CD14-positive monocyte (primary cell): ENCODE results near the gene CRAMP1. TPM values are rescaled to one million over a fixed set of nuclear protein-coding genes. Genes with fewer than 3 reads are reported as not detected.
A peak's percentile ranks its signal among the peaks of the same experiment; 100 is the strongest.

ENCODE experiments used
- DNase-seq, 3 donors: peaks; one replicate each; pipeline ENCODE4 v3.0.0-alpha.2; 2011 to 2022
- H2AFZ ChIP-seq: 2 replicates; pipeline ENCODE4 v1.6.0; 2012; ENCODE audit warnings: mild to moderate bottlenecking, low read depth, low read length, inconsistent platforms; ENCODE audit not compliant: insufficient read depth, poor library complexity, severe bottlenecking
- H3K27ac ChIP-seq, 2 donors: 1 replicate in 1 of 2; 2 replicates in 1 of 2; pipeline ENCODE4 v1.5.1; 2012 to 2013; ENCODE audit warnings: low read length in 2 of 2, control low read depth in 1 of 2, inconsistent platforms in 1 of 2, low read depth in 1 of 2, mild to moderate bottlenecking in 1 of 2
- H3K27me3 ChIP-seq, 2 donors: one replicate each; pipeline versions ENCODE4 v1.6.0 to v1.6.1; 2011 to 2013; ENCODE audit warnings: low read length in 2 of 2; ENCODE audit not compliant: control insufficient read depth in 2 of 2, insufficient read depth in 2 of 2
- H3K36me3 ChIP-seq, 2 donors: replicated peaks in 1 of 2; 1 replicate in 1 of 2; 2 replicates in 1 of 2; pipeline versions ENCODE4 v1.5.1 to v1.6.1; 2012 to 2013; ENCODE audit warnings: low read length in 2 of 2, control low read depth in 1 of 2, inconsistent platforms in 1 of 2, mild to moderate bottlenecking in 1 of 2; ENCODE audit not compliant: insufficient read depth in 2 of 2, control insufficient read depth in 1 of 2
- H3K4me1 ChIP-seq, 2 donors: 1 replicate in 1 of 2; 2 replicates in 1 of 2; pipeline versions ENCODE4 v1.5.1 to v1.6.1; 2012 to 2013; ENCODE audit warnings: low read length in 2 of 2, control low read depth in 1 of 2, inconsistent platforms in 1 of 2, mild to moderate bottlenecking in 1 of 2, moderate library complexity in 1 of 2; ENCODE audit not compliant: insufficient read depth in 2 of 2, control insufficient read depth in 1 of 2
- H3K4me2 ChIP-seq: replicated peaks from 2 replicates; pipeline ENCODE3; 2012; ENCODE audit warnings: low read length, moderate library complexity, mild to moderate bottlenecking; ENCODE audit not compliant: poor library complexity, severe bottlenecking; ENCODE audit errors: extremely low read depth
- H3K4me3 ChIP-seq, 3 experiments: fragments of 200-600 bp in 1 of 3; sonication (generic) in 1 of 3; replicated peaks in 1 of 3; 1 replicate in 2 of 3; 2 replicates in 1 of 3; pipeline ENCODE4 v1.5.1; 2011 to 2013; ENCODE audit warnings: low read length in 3 of 3, mild to moderate bottlenecking in 3 of 3, control low read depth in 2 of 3, low read depth in 2 of 3, inconsistent platforms in 1 of 3, moderate library complexity in 1 of 3
- H3K79me2 ChIP-seq: 2 replicates; pipeline ENCODE4 v1.6.0; 2012; ENCODE audit warnings: mild to moderate bottlenecking, control low read depth, inconsistent platforms, low read length, moderate library complexity; ENCODE audit not compliant: insufficient read depth
- H3K9ac ChIP-seq: 2 replicates; pipeline ENCODE4 v1.6.0; 2017; ENCODE audit warnings: low read length, mild to moderate bottlenecking; ENCODE audit not compliant: insufficient read depth, poor library complexity, severe bottlenecking
- H3K9me3 ChIP-seq, 2 donors: replicated peaks in 1 of 2; 1 replicate in 1 of 2; 2 replicates in 1 of 2; pipeline versions ENCODE4 v1.5.1 to v1.6.1; 2012 to 2013; ENCODE audit warnings: low read length in 2 of 2, control low read depth in 1 of 2; ENCODE audit not compliant: control insufficient read depth in 1 of 2, insufficient read depth in 1 of 2
- H4K20me1 ChIP-seq: 2 replicates; pipeline ENCODE4 v1.6.0; 2012; ENCODE audit warnings: mild to moderate bottlenecking, low read length, control low read depth, moderate library complexity; ENCODE audit not compliant: insufficient read depth
- H3K27ac Mint-ChIP-seq, 7 donors: one replicate each; pipeline ENCODE4 v1.8.0; 2020; ENCODE audit warnings: mild to moderate bottlenecking in 7 of 7, mixed read lengths in 7 of 7, moderate library complexity in 6 of 7, inconsistent platforms in 2 of 7
- H3K27me3 Mint-ChIP-seq, 3 donors: one replicate each; pipeline ENCODE4 v1.8.0; 2021 to 2022; ENCODE audit warnings: low read depth in 3 of 3, mild to moderate bottlenecking in 3 of 3, mixed read lengths in 3 of 3, moderate library complexity in 3 of 3, inconsistent platforms in 1 of 3
- H3K36me3 Mint-ChIP-seq, 2 donors: one replicate each; pipeline ENCODE4 v1.8.0; 2020; ENCODE audit warnings: mixed read lengths in 2 of 2, inconsistent platforms in 1 of 2, mild to moderate bottlenecking in 1 of 2
- H3K4me1 Mint-ChIP-seq: one replicate; pipeline ENCODE4 v1.8.0; 2020; ENCODE audit warnings: mild to moderate bottlenecking, mixed read lengths
- H3K4me3 Mint-ChIP-seq, 2 donors: one replicate each; pipeline ENCODE4 v1.8.0; 2020; ENCODE audit warnings: mild to moderate bottlenecking in 2 of 2, mixed read lengths in 2 of 2, moderate library complexity in 1 of 2
- H3K9me3 Mint-ChIP-seq, 7 donors: one replicate each; pipeline ENCODE4 v1.8.0; 2020 to 2022; ENCODE audit warnings: mixed read lengths in 7 of 7, mild to moderate bottlenecking in 6 of 7, moderate library complexity in 6 of 7, inconsistent platforms in 2 of 7
- WGBS: methylation state at CpG from one replicate; pipeline ENCODE4 v1.1.5; 2013; ENCODE audit warnings: missing lambda C conversion rate; ENCODE audit not compliant: insufficient coverage; 5-methylcytosine and 5-hydroxymethylcytosine counted together
- intact Hi-C, 2 donors: fragments of 100-400 bp; cut with micrococcal nuclease; formaldehyde crosslinking; loops; one replicate each; pipeline versions ENCODE4 v1.15.0 to v1.15.1; 2023
- polyA plus RNA-seq, 3 donors: library from polyadenylated mRNA; depleted of rRNA in 1 of 3; unstranded in 2 of 3; stranded (reverse) in 1 of 3; fragments of 300-500 nt in 2 of 3; fragments of >200 nt in 1 of 3; fragmentation: Illumina TruSeq in 2 of 3; gene quantifications; 1 replicate in 2 of 3; 2 replicates in 1 of 3; pipeline ENCODE4 v1.2.3, GENCODE V29; 2012 to 2021
- TF ChIP-seq, protein P1 (sequence below): fragments of 200-600 bp; IDR thresholded peaks from one replicate; pipeline ENCODE4 v1.8.0; 2022; ENCODE audit warnings: antibody characterized with exemption, mild to moderate bottlenecking

Gene CRAMP1
- polyA plus RNA-seq, 3 donors: 0.46 to 12.3 (median 1.0) TPM

- Histone ChIP-seq H2AFZ (no peak overlapping the region), H3K36me3 (peaks cover 8 to 30% of the 10 kb centered on the region in 2 donors), H3K9ac (no peak overlapping the region), H3K9me3 (no peaks in the 10 kb centered on the region), H3K4me2 (no peak overlapping the region), H3K27me3 (no peaks in the 10 kb centered on the region), H4K20me1 (no peaks in the 10 kb centered on the region), H3K27ac (no peak overlapping the region), H3K4me1 (peaks cover 13 to 18% of the 10 kb centered on the region in 2 donors), H3K4me3 (no peak overlapping the region), H3K79me2 (peaks cover 63% of the 10 kb centered on the region)
- no peaks in the 10 kb centered on the region for H3K27me3 Mint-ChIP-seq
- H3K27ac Mint-ChIP-seq: peak overlapping the region in 2 of 7 donors; percentile 16 to 23
- H3K36me3 Mint-ChIP-seq: peaks cover 11 to 23% of the 10 kb centered on the region in 2 donors
- peaks cover 0 to 3% (median 0%) of the 10 kb centered on the region in 7 donors for H3K9me3 Mint-ChIP-seq
- no CpG with 5 or more reads among the region's 14 CpGs for WGBS
- intact Hi-C loops: no loop called here
- DNase-seq: no peak
- H3K4me3 Mint-ChIP-seq: no peak overlapping the region
- H3K4me1 Mint-ChIP-seq: peaks cover 18% of the 10 kb centered on the region
- TF ChIP-seq, protein P1, sequence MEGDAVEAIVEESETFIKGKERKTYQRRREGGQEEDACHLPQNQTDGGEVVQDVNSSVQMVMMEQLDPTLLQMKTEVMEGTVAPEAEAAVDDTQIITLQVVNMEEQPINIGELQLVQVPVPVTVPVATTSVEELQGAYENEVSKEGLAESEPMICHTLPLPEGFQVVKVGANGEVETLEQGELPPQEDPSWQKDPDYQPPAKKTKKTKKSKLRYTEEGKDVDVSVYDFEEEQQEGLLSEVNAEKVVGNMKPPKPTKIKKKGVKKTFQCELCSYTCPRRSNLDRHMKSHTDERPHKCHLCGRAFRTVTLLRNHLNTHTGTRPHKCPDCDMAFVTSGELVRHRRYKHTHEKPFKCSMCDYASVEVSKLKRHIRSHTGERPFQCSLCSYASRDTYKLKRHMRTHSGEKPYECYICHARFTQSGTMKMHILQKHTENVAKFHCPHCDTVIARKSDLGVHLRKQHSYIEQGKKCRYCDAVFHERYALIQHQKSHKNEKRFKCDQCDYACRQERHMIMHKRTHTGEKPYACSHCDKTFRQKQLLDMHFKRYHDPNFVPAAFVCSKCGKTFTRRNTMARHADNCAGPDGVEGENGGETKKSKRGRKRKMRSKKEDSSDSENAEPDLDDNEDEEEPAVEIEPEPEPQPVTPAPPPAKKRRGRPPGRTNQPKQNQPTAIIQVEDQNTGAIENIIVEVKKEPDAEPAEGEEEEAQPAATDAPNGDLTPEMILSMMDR: no peak
These were observed 68.2 kb downstream of the CRAMP1 start for GRCh38 chr16:1680361-1680760.

GRCh38 chr16:1681032-1681431 lies 68.9 kb downstream of the CRAMP1 start:
- Histone ChIP-seq H3K4me1 (peaks cover 13 to 18% of the 10 kb centered on the region in 2 donors), H2AFZ (no peak overlapping the region), H3K4me2 (no peak overlapping the region), H3K9ac (no peak overlapping the region), H3K79me2 (peaks cover 68% of the 10 kb centered on the region), H3K27me3 (no peaks in the 10 kb centered on the region), H3K36me3 (peaks cover 8 to 30% of the 10 kb centered on the region in 2 donors), H3K9me3 (no peaks in the 10 kb centered on the region), H3K4me3 (no peak overlapping the region), H4K20me1 (no peaks in the 10 kb centered on the region), H3K27ac (no peak overlapping the region)
- 100% methylated on average over 5 of the region's 10 CpGs for WGBS
- Mint-ChIP-seq H3K9me3 (peaks cover 0 to 3% (median 0%) of the 10 kb centered on the region in 7 donors), H3K4me3 (no peak overlapping the region), H3K27me3 (no peaks in the 10 kb centered on the region), H3K4me1 (peaks cover 18% of the 10 kb centered on the region), H3K27ac (peak overlapping the region in 1 of 7 donors; percentile 37), H3K36me3 (peaks cover 11 to 23% of the 10 kb centered on the region in 2 donors)
- intact Hi-C loops: no loop called here
- no peak for DNase-seq
- TF ChIP-seq, protein P1: no peak
